ENCODE results near the gene KCTD16. TPM values are rescaled to one million over a fixed set of nuclear protein-coding genes. Genes with fewer than 3 reads are reported as not detected.

The KCTD16 gene
- total and polyA plus RNA-seq, 2 donors (not counting 1 experiment from before 2014, with no cell fraction given), result not detected

DNA sequence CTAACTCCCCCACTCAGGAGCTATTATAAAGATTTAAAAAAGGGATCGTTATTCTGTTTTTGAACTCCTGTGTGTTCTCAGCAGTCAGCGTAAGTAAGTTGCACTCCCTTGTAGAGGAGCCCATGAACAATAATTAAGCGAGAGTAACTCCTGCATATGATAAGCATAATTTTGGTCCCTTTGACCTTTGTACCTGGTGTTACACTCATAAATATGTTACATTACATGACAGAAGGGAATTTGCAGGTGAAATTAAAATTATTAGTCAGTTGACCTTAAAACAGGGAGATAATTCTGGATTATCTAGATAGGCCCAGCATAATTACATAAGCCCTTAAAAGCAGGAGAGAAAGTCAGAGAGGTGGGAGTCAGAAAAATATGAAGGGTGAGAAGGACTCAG, 197.3 kb downstream of the KCTD16 start:
- POLR2A ChIA-PET, result no interaction called here

DNA sequence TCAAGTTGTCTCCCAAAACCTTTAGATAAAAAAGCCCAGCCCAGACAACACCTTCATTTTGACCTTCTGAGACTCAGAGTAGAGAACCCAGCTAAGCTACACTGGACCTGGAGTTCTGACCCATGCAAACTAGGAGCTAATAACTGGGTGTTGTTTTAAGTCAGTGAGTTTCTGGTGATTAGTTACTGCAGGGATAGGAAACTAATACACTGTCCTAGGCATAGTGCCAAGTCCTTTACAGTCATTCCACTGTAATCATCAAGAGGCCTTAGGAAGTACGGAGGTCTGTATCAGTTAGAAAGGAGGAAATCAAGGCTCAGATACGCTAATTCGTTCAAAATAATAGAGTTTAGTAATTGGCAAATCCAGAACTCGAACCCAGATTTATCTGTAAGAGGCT, 197.9 kb downstream of the KCTD16 start:
- Histone ChIP-seq H3K9me3 (ENCODE audit: control extremely low read depth in 1 of 3, control insufficient read depth in 2 of 3, insufficient read depth in 1 of 3, low read length in 2 of 3) (no peaks in the 10 kb centered on the region), H2AFZ (ENCODE audit: insufficient read depth, low read depth, low read length, poor library complexity, severe bottlenecking) (no peak overlapping the region), H3K4me2 (replicated peaks; ENCODE audit: low read depth, low read length, poor library complexity, severe bottlenecking) (no peak overlapping the region), H3K27ac (ENCODE audit: low read length in 2 of 2) (no peak overlapping the region), H3K9ac (ENCODE audit: low read length) (no peak overlapping the region), H3K79me2 (ENCODE audit: control insufficient read depth, insufficient read depth, low read length) (no peaks in the 10 kb centered on the region), H3K4me3 (ENCODE audit: control extremely low read depth in 1 of 5, extremely low read depth in 1 of 5, insufficient read depth in 1 of 5, low read depth in 2 of 5, low read length in 4 of 5) (no peak overlapping the region), H4K20me1 (ENCODE audit: control insufficient read depth, insufficient read depth, low read length, poor library complexity, severe bottlenecking) (no peaks in the 10 kb centered on the region), H3K36me3 (replicated peaks in 1 of 2; ENCODE audit: control extremely low read depth in 1 of 2, control insufficient read depth in 1 of 2, extremely low read depth in 1 of 2, insufficient read depth in 2 of 2, low read length in 1 of 2) (no peaks in the 10 kb centered on the region), H3K27me3 (replicated peaks in 1 of 4; ENCODE audit: control extremely low read depth in 1 of 4, control insufficient read depth in 3 of 4, insufficient read depth in 4 of 4, low read length in 3 of 4) (no peaks in the 10 kb centered on the region), H3K4me1 (ENCODE audit: control insufficient read depth in 2 of 2, insufficient read depth in 2 of 2, low read length in 2 of 2) (no peaks in the 10 kb centered on the region)
- peaks cover 2% of the 10 kb centered on the region for H3K4me1 Mint-ChIP-seq
- no peak for TF ChIP-seq EZH2 (IDR thresholded peaks at IDR 0.05; ENCODE audit: borderline replicate concordance, insufficient read depth, low read depth, low read length, poor library complexity, severe bottlenecking)
- TF ChIP-seq, protein P1, sequence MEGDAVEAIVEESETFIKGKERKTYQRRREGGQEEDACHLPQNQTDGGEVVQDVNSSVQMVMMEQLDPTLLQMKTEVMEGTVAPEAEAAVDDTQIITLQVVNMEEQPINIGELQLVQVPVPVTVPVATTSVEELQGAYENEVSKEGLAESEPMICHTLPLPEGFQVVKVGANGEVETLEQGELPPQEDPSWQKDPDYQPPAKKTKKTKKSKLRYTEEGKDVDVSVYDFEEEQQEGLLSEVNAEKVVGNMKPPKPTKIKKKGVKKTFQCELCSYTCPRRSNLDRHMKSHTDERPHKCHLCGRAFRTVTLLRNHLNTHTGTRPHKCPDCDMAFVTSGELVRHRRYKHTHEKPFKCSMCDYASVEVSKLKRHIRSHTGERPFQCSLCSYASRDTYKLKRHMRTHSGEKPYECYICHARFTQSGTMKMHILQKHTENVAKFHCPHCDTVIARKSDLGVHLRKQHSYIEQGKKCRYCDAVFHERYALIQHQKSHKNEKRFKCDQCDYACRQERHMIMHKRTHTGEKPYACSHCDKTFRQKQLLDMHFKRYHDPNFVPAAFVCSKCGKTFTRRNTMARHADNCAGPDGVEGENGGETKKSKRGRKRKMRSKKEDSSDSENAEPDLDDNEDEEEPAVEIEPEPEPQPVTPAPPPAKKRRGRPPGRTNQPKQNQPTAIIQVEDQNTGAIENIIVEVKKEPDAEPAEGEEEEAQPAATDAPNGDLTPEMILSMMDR (IDR thresholded peaks at IDR 0.05), result no peak
- no peak for DNase-seq
- WGBS (ENCODE audit: insufficient coverage), result 78% methylated on average over 4 of the region's 4 CpGs
- no peak overlapping the region for H3K4me3 Mint-ChIP-seq
- intact Hi-C loops (cut with micrococcal nuclease), result no loop called here
- H3K9me3 Mint-ChIP-seq (ENCODE audit: insufficient read depth), result no peaks in the 10 kb centered on the region
- ATAC-seq (ENCODE audit: low read depth), result no peak
- no peaks in the 10 kb centered on the region for H3K27me3 Mint-ChIP-seq
- H3K27ac Mint-ChIP-seq, result no peak overlapping the region
- ChIA-PET POLR2A (no interaction called here), CTCF (no interaction called here)

More for the DNA sequence above, 197.3 kb downstream of the KCTD16 start:
- no peak for TF ChIP-seq EZH2 (IDR thresholded peaks at IDR 0.05; ENCODE audit: borderline replicate concordance, insufficient read depth, low read depth, low read length, poor library complexity, severe bottlenecking)
- TF ChIP-seq, protein P1 (IDR thresholded peaks at IDR 0.05), result no peak
- no peak overlapping the region for H2AFZ ChIP-seq (ENCODE audit: insufficient read depth, low read depth, low read length, poor library complexity, severe bottlenecking)
- no peaks in the 10 kb centered on the region for H3K4me1 ChIP-seq (ENCODE audit: control insufficient read depth in 2 of 2, insufficient read depth in 2 of 2, low read length in 2 of 2)
- no peak for DNase-seq
- no peak overlapping the region for H3K9ac ChIP-seq (ENCODE audit: low read length)
- no peak overlapping the region for H3K27ac Mint-ChIP-seq
- no peak overlapping the region for H3K4me3 ChIP-seq (ENCODE audit: control extremely low read depth in 1 of 5, extremely low read depth in 1 of 5, insufficient read depth in 1 of 5, low read depth in 2 of 5, low read length in 4 of 5)
- peaks cover 2% of the 10 kb centered on the region for H3K4me1 Mint-ChIP-seq
- H3K27ac ChIP-seq (ENCODE audit: low read length in 2 of 2), result no peak overlapping the region
- H3K4me2 ChIP-seq (replicated peaks; ENCODE audit: low read depth, low read length, poor library complexity, severe bottlenecking), result no peak overlapping the region
- H3K9me3 Mint-ChIP-seq (ENCODE audit: insufficient read depth), result no peaks in the 10 kb centered on the region
- intact Hi-C loops (cut with micrococcal nuclease), result no loop called here
- no peaks in the 10 kb centered on the region for H3K9me3 ChIP-seq (ENCODE audit: control extremely low read depth in 1 of 3, control insufficient read depth in 2 of 3, insufficient read depth in 1 of 3, low read length in 2 of 3)
- no peak for ATAC-seq (ENCODE audit: low read depth)
- no peaks in the 10 kb centered on the region for H3K36me3 ChIP-seq (replicated peaks in 1 of 2; ENCODE audit: control extremely low read depth in 1 of 2, control insufficient read depth in 1 of 2, extremely low read depth in 1 of 2, insufficient read depth in 2 of 2, low read length in 1 of 2)
- no peaks in the 10 kb centered on the region for H3K27me3 Mint-ChIP-seq
- H3K4me3 Mint-ChIP-seq, result no peak overlapping the region
- WGBS (ENCODE audit: insufficient coverage), result 100% methylated on average over 1 of the region's 3 CpGs
- CTCF ChIA-PET, result no interaction called here
- no peaks in the 10 kb centered on the region for H4K20me1 ChIP-seq (ENCODE audit: control insufficient read depth, insufficient read depth, low read length, poor library complexity, severe bottlenecking)
- no peaks in the 10 kb centered on the region for H3K27me3 ChIP-seq (replicated peaks in 1 of 4; ENCODE audit: control extremely low read depth in 1 of 4, control insufficient read depth in 3 of 4, insufficient read depth in 4 of 4, low read length in 3 of 4)
- no peaks in the 10 kb centered on the region for H3K79me2 ChIP-seq (ENCODE audit: control insufficient read depth, insufficient read depth, low read length)
